Thymus (tissue), 11 donors: ENCODE data around the gene KCNH2. TPM values are rescaled to one million over a fixed set of nuclear protein-coding genes. Genes with fewer than 3 reads are reported as not detected.

Experiments used
- DNase-seq, 9 donors: peaks; one replicate each; pipeline ENCODE4 v3.0.0-alpha.2; 2013; ENCODE audit warnings: low spot score in 9 of 9, low read depth in 6 of 9, missing footprints in 1 of 9
- H3K27ac ChIP-seq, 2 donors: one replicate each; pipeline ENCODE4 v1.5.1; 2013; ENCODE audit warnings: control low read depth in 1 of 2, low read depth in 1 of 2, low read length in 1 of 2, mild to moderate bottlenecking in 1 of 2, moderate library complexity in 1 of 2
- H3K27me3 ChIP-seq, 2 donors: one replicate each; pipeline ENCODE4 v1.5.1; 2013; ENCODE audit warnings: low read length in 1 of 2; ENCODE audit not compliant: control insufficient read depth in 2 of 2, insufficient read depth in 1 of 2
- H3K36me3 ChIP-seq, 2 donors: one replicate each; pipeline ENCODE4 v1.5.1; 2013; ENCODE audit warnings: low read length in 1 of 2, mild to moderate bottlenecking in 1 of 2, moderate library complexity in 1 of 2; ENCODE audit not compliant: control insufficient read depth in 2 of 2, insufficient read depth in 2 of 2
- H3K4me1 ChIP-seq, 2 donors: one replicate each; pipeline ENCODE4 v1.5.1; 2013; ENCODE audit warnings: low read length in 2 of 2; ENCODE audit not compliant: control insufficient read depth in 2 of 2, insufficient read depth in 2 of 2
- H3K4me3 ChIP-seq, 2 donors: one replicate each; pipeline ENCODE4 v1.5.1; 2013; ENCODE audit warnings: low read length in 2 of 2, control low read depth in 1 of 2, mild to moderate bottlenecking in 1 of 2
- H3K9me3 ChIP-seq, 2 donors: one replicate each; pipeline ENCODE4 v1.5.1; 2013; ENCODE audit warnings: low read length in 1 of 2, mild to moderate bottlenecking in 1 of 2; ENCODE audit not compliant: control insufficient read depth in 2 of 2, insufficient read depth in 1 of 2
- WGBS: extraction: QIAGEN DNeasy Blood & Tissue Kit; methylation state at CpG from one replicate; pipeline ENCODE4 v1.1.7; 2013; 5-methylcytosine and 5-hydroxymethylcytosine counted together
- polyA plus RNA-seq: library from polyadenylated mRNA; stranded (reverse); fragments of 200-250 nt; gene quantifications from one replicate; pipeline ENCODE4 v1.2.3, GENCODE V29; 2013
- total RNA-seq: library from RNA; stranded (reverse); fragments of 120-200 nt; gene quantifications from one replicate; pipeline ENCODE4 v1.2.4, GENCODE V29; 2013
- donor health status: healthy.

KCNH2 gene
- total and polyA plus RNA-seq, 2 donors, result 1.5 to 2.3 TPM

- Histone ChIP-seq H3K27me3 (peaks cover 6 to 51% of the 10 kb centered on the region in 2 donors), H3K4me3 (no peak overlapping the region), H3K27ac (no peak overlapping the region), H3K4me1 (peaks cover 8 to 31% of the 10 kb centered on the region in 2 donors), H3K36me3 (no peaks in the 10 kb centered on the region), H3K9me3 (peaks cover 0 to 13% of the 10 kb centered on the region in 2 donors)
- WGBS, result 95% methylated on average over 14 of the region's 14 CpGs
- DNase-seq, result no peak
Observed at GRCh38 chr7:150993511-150993910, 15.4 kb upstream of the KCNH2 start.

GRCh38 chr7:150992833-150993302, 14.7 kb upstream of the KCNH2 start:
- no peak overlapping the region for H3K4me3 ChIP-seq
- H3K9me3 ChIP-seq, result peaks cover 0 to 13% of the 10 kb centered on the region in 2 donors
- WGBS, result 70% methylated on average over 5 of the region's 5 CpGs
- H3K27me3 ChIP-seq, result peaks cover 6 to 52% of the 10 kb centered on the region in 2 donors
- no peak overlapping the region for H3K27ac ChIP-seq
- DNase-seq, result no peak
- no peaks in the 10 kb centered on the region for H3K36me3 ChIP-seq
- peaks cover 4 to 28% of the 10 kb centered on the region in 2 donors for H3K4me1 ChIP-seq

GRCh38 chr7:150992051-150992640, 14.0 kb upstream of the KCNH2 start:
- Histone ChIP-seq H3K4me1 (peaks cover 4 to 28% of the 10 kb centered on the region in 2 donors), H3K4me3 (no peak overlapping the region), H3K27me3 (peaks cover 6 to 52% of the 10 kb centered on the region in 2 donors), H3K36me3 (no peaks in the 10 kb centered on the region), H3K9me3 (peaks cover 0 to 13% of the 10 kb centered on the region in 2 donors), H3K27ac (no peak overlapping the region)
- no peak for DNase-seq
- 92% methylated on average over 6 of the region's 6 CpGs for WGBS

- H3K27me3 ChIP-seq, result peaks cover 6 to 58% of the 10 kb centered on the region in 2 donors
- H3K36me3 ChIP-seq, result no peaks in the 10 kb centered on the region
- H3K4me3 ChIP-seq, result no peak within 1 kb of the TSS
- H3K4me1 ChIP-seq, result peaks cover 0 to 19% of the 10 kb centered on the region in 2 donors
- H3K9me3 ChIP-seq, result peaks cover 0 to 13% of the 10 kb centered on the region in 2 donors
- DNase-seq, result no peak
- WGBS, result 97% methylated on average over 12 of the region's 12 CpGs
- no peak within 1 kb of the TSS for H3K27ac ChIP-seq
Observed at GRCh38 chr7:150990416-150991186, 12.5 kb upstream of the KCNH2 start, which contains the start of gene NOS3. TSS of gene NOS3 (plus strand) at chr7:150991017. CDS start at chr7:150993804, 2,787 bp downstream.

GRCh38 chr7:150989456-150989855, 11.3 kb upstream of the KCNH2 start:
- 87% methylated on average over 7 of the region's 7 CpGs for WGBS
- Histone ChIP-seq H3K36me3 (no peaks in the 10 kb centered on the region), H3K4me1 (peaks cover 0 to 12% of the 10 kb centered on the region in 2 donors), H3K27me3 (peaks cover 6 to 52% of the 10 kb centered on the region in 2 donors), H3K27ac (no peak overlapping the region), H3K4me3 (no peak overlapping the region), H3K9me3 (peaks cover 0 to 13% of the 10 kb centered on the region in 2 donors)
- DNase-seq, result no peak

GRCh38 chr7:150988230-150989226, 10.4 kb upstream of the KCNH2 start:
- no peaks in the 10 kb centered on the region for H3K36me3 ChIP-seq
- 17% methylated on average over 31 of the region's 31 CpGs for WGBS
- peak in 2 of 9 donors; percentile 76 to 78 for DNase-seq
- peaks cover 6 to 54% of the 10 kb centered on the region in 2 donors for H3K27me3 ChIP-seq
- peaks cover 0 to 8% of the 10 kb centered on the region in 2 donors for H3K4me1 ChIP-seq
- H3K4me3 ChIP-seq, result no peak overlapping the region
- H3K9me3 ChIP-seq, result peaks cover 0 to 13% of the 10 kb centered on the region in 2 donors
- H3K27ac ChIP-seq, result no peak overlapping the region

GRCh38 chr7:150986556-150986955, 8.4 kb upstream of the KCNH2 start:
- H3K27me3 ChIP-seq, result peaks cover 9 to 70% of the 10 kb centered on the region in 2 donors
- peaks cover 0 to 8% of the 10 kb centered on the region in 2 donors for H3K4me1 ChIP-seq
- 67% methylated on average over 5 of the region's 5 CpGs for WGBS

GRCh38 chr7:150986099-150986512, 8.0 kb upstream of the KCNH2 start:
- Histone ChIP-seq H3K9me3 (peaks cover 0 to 8% of the 10 kb centered on the region in 2 donors), H3K36me3 (no peaks in the 10 kb centered on the region), H3K4me3 (no peak overlapping the region), H3K4me1 (peaks cover 0 to 8% of the 10 kb centered on the region in 2 donors), H3K27ac (no peak overlapping the region), H3K27me3 (peaks cover 11 to 74% of the 10 kb centered on the region in 2 donors)
- peak in 2 of 9 donors; percentile 51 to 56 for DNase-seq
- 13% methylated on average over 16 of the region's 16 CpGs for WGBS

More at GRCh38 chr7:150986556-150986955, 8.4 kb upstream of the KCNH2 start:
- Histone ChIP-seq H3K4me3 (no peak overlapping the region), H3K27ac (no peak overlapping the region), H3K36me3 (no peaks in the 10 kb centered on the region), H3K9me3 (peaks cover 0 to 13% of the 10 kb centered on the region in 2 donors)
- DNase-seq, result no peak
